Karpas-422 (cell line): Measurements from ENCODE around the gene COX6B1. TPM values are rescaled to one million over a fixed set of nuclear protein-coding genes. Genes with fewer than 3 reads are reported as not detected.
"Not testable (repeated sequence)": the region's sequence is repeated elsewhere in the genome, so short reads cannot be mapped to it uniquely, and the experiment has no call there.

Experiments used
- DNase-seq: peaks from one replicate; pipeline ENCODE4 v3.0.0-alpha.2; 2015
- H2AFZ ChIP-seq: fragments of 200-600 bp; sonication (generic); 2 replicates; pipeline ENCODE4 v1.6.1; 2014; ENCODE audit warnings: antibody characterized with exemption, low read length, mixed read lengths
- H3K27ac ChIP-seq: fragments of 200-600 bp; sonication (generic); 2 replicates; pipeline ENCODE4 v1.5.1; 2014; ENCODE audit warnings: mild to moderate bottlenecking, low read length, moderate library complexity
- H3K27me3 ChIP-seq: fragments of 200-600 bp; sonication (generic); 2 replicates; pipeline ENCODE4 v1.6.1; 2014; ENCODE audit warnings: low read length, mixed read lengths
- H3K36me3 ChIP-seq: fragments of 200-600 bp; sonication (generic); 2 replicates; pipeline ENCODE4 v1.6.1; 2014; ENCODE audit warnings: low read length, mixed read lengths; ENCODE audit not compliant: insufficient read depth
- H3K4me1 ChIP-seq: fragments of 200-600 bp; sonication (generic); 2 replicates; pipeline ENCODE4 v1.6.1; 2014; ENCODE audit warnings: mild to moderate bottlenecking, low read length, mixed read lengths
- H3K4me2 ChIP-seq: fragments of 200-600 bp; sonication (generic); 2 replicates; pipeline ENCODE4 v1.6.1; 2014; ENCODE audit warnings: low read length, low read depth, mild to moderate bottlenecking; ENCODE audit not compliant: poor library complexity, severe bottlenecking
- H3K4me3 ChIP-seq: fragments of 200-600 bp; sonication (generic); 2 replicates; pipeline ENCODE4 v1.5.1; 2014; ENCODE audit warnings: mild to moderate bottlenecking, antibody characterized with exemption, low read length, mixed read lengths
- H3K79me2 ChIP-seq: fragments of 200-600 bp; sonication (generic); 2 replicates; pipeline ENCODE4 v1.6.1; 2014; ENCODE audit warnings: mild to moderate bottlenecking, low read length, mixed read lengths
- H3K9ac ChIP-seq: fragments of 200-600 bp; sonication (generic); 2 replicates; pipeline ENCODE4 v1.6.0; 2014; ENCODE audit warnings: low read length
- H3K9me2 ChIP-seq: fragments of 200-600 bp; sonication (generic), shearing (Covaris generic); replicated peaks from 2 replicates; pipeline ENCODE4 v1.6.0; 2014; ENCODE audit warnings: mild to moderate bottlenecking, low read length, moderate library complexity; ENCODE audit not compliant: insufficient read depth
- H3K9me3 ChIP-seq: fragments of 300-700, 200-600 bp; sonication (generic); 2 replicates; pipeline ENCODE4 v1.6.1; 2014; ENCODE audit warnings: low read length, mixed read lengths
- H4K20me1 ChIP-seq: fragments of 200-600 bp; sonication (generic); 2 replicates; pipeline ENCODE4 v1.6.1; 2014; ENCODE audit warnings: mild to moderate bottlenecking, antibody characterized with exemption, low read length, low read depth; ENCODE audit not compliant: insufficient read depth
- total RNA-seq: library from RNA; depleted of rRNA; stranded (reverse); fragments of >200 nt; shearing (Covaris generic); gene quantifications from 2 replicates; pipeline ENCODE4 v1.2.3, GENCODE V29; 2014; ENCODE audit warnings: low replicate concordance

Gene COX6B1
- total RNA-seq, 1 experiment from 2014 or later, result 611 TPM

DNA sequence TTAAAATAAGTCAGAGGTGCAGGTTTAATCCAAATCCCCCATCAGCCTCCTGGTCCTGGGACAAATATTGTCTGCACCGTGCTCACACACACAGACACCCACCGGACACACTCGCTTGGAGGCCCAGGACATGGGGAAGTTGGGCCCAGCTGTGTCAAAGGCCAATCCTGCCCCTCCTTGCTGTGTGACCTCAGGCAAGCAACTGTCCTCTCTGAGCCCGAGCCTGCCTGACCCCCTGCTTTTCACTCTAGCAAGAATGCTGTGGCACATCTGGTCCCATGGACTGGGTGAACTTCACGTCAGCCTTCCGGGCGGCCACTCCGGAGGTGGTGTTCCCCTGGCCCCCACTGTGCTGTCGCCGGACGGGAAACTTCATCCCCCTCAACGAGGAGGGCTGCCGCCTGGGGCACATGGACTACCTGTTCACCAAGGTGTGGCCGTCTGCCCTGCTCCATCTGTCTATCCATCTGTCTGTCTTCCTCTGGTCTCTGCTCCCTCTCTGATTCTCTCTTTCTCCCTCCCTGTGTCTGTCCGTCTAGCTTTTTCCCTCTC is 27.5 kb downstream of the COX6B1 start:
- H4K20me1 ChIP-seq, result no peaks in the 10 kb centered on the region
- no peak overlapping the region for H3K9ac ChIP-seq
- H3K4me3 ChIP-seq, result no peak overlapping the region
- H2AFZ ChIP-seq, result no peak overlapping the region
- H3K27ac ChIP-seq, result no peak overlapping the region
- H3K79me2 ChIP-seq, result no peaks in the 10 kb centered on the region
- no peaks in the 10 kb centered on the region for H3K27me3 ChIP-seq
- H3K9me3 ChIP-seq, result no peaks in the 10 kb centered on the region
- peak; percentile 5 for DNase-seq
- H3K9me2 ChIP-seq, result no peaks in the 10 kb centered on the region
- H3K4me1 ChIP-seq, result no peaks in the 10 kb centered on the region; the same call in 1 of the 2 replicates
- no peaks in the 10 kb centered on the region for H3K36me3 ChIP-seq
- H3K4me2 ChIP-seq, result no peak overlapping the region

DNA sequence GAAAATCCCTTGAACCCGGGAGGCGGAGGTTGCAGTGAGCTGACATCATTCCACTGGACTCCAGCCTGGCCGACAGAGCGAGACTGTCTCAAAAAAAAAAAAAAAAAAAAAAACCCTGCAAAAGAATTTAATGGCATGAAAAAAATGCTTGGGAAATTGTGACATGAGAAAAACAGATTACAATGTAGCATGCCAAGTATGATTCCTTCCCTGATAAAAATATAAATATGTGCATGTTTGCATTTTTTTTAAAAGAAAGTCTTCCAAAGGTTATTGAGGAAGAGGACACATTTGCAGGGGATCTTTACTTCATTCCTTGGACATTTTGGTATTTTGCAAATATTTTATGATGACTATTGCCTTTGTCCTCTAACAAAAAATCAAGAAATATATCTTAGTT is 41.7 kb downstream of the COX6B1 start:
- H4K20me1 ChIP-seq, result no peaks in the 10 kb centered on the region
- H3K9ac ChIP-seq, result no peak overlapping the region
- no peak overlapping the region for H3K4me3 ChIP-seq
- no peaks in the 10 kb centered on the region for H3K9me2 ChIP-seq
- DNase-seq, result no peak
- H3K4me2 ChIP-seq, result no peak overlapping the region
- no peaks in the 10 kb centered on the region for H3K36me3 ChIP-seq
- H3K27me3 ChIP-seq, result no peaks in the 10 kb centered on the region
- H2AFZ ChIP-seq, result no peak overlapping the region
- H3K9me3 ChIP-seq, result no peaks in the 10 kb centered on the region
- no peak overlapping the region for H3K27ac ChIP-seq
- H3K79me2 ChIP-seq, result no peaks in the 10 kb centered on the region
- H3K4me1 ChIP-seq, result no peaks in the 10 kb centered on the region

DNA sequence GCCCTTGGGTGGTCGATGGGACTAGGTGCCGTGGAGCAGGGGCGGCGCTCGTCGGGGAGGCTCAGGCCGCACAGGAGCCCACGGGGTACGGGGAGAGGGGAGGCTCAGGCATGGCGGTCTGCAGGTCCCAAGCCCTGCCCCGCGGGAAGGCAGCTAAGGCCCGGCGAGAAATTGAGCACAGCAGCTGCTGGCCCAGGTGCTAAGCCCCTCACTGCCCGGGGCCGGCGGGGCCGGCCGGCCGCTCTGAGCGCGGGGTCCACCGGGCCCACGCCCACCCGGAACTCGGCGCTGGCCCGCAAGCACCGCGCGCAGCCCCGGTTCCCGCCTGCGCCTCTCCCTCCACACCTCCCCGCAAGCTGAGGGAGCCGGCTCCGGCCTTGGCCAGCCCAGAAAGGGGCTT is 43.0 kb downstream of the COX6B1 start:
- H3K36me3 ChIP-seq, H3K9me2 ChIP-seq, H2AFZ ChIP-seq, H3K4me1 ChIP-seq, H3K27me3 ChIP-seq, H3K4me3 ChIP-seq, H3K9ac ChIP-seq, H3K79me2 ChIP-seq, DNase-seq, H4K20me1 ChIP-seq, H3K4me2 ChIP-seq, H3K9me3 ChIP-seq, H3K27ac ChIP-seq: not testable (repeated sequence)

DNA sequence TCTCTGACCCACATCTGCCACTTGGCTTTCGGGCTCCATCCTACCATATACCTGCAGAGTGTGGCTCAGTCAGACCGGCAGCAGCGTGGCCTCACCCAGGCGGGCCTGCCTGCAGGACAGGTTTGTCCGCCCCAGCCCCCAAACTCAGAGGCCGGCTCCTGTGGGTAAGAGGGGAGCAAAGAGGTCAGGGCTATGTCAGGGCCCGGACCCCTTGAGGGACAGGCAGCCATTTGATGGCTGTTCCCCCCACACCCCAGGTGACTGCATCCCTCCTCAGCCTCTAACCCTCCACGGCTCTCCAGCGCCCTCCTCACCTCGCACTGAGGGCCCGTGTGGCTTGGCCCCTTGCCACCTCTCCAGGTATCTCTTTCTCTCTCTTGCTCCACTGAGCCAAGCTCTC is 43.9 kb downstream of the COX6B1 start:
- H3K4me3 ChIP-seq, result no peak overlapping the region
- no peaks in the 10 kb centered on the region for H3K9me3 ChIP-seq
- no peaks in the 10 kb centered on the region for H4K20me1 ChIP-seq
- no peak overlapping the region for H3K9ac ChIP-seq
- no peak overlapping the region for H3K27ac ChIP-seq
- no peaks in the 10 kb centered on the region for H3K36me3 ChIP-seq
- H3K4me1 ChIP-seq, result no peaks in the 10 kb centered on the region
- no peaks in the 10 kb centered on the region for H3K79me2 ChIP-seq
- no peaks in the 10 kb centered on the region for H3K27me3 ChIP-seq
- H3K9me2 ChIP-seq, result no peaks in the 10 kb centered on the region
- no peak for DNase-seq
- H3K4me2 ChIP-seq, result no peak overlapping the region
- no peak overlapping the region for H2AFZ ChIP-seq

DNA sequence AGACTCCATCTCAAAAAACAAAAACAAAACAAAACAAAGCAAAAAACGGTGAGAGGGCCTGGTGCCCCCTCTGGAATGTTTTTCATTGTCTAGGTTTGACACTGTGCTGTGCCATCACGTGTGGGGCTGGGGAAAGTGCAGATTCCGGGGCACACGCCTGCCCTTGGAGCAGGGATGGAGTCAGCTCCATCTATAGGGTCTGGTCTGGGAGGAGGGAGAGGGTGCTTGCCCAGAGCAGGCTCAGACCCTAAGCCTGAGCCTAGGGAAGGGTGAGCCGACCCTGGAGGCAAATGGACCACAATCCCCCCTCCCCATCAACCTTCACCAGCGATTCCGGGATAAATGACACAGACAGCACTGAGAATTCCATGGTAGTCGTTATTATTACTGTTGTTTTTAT is 45.3 kb downstream of the COX6B1 start:
- no peak overlapping the region for H3K4me3 ChIP-seq
- H3K36me3 ChIP-seq, result no peaks in the 10 kb centered on the region
- no peak overlapping the region for H2AFZ ChIP-seq
- no peak overlapping the region for H3K4me2 ChIP-seq
- no peaks in the 10 kb centered on the region for H3K9me2 ChIP-seq
- DNase-seq, result no peak
- H3K27me3 ChIP-seq, result no peaks in the 10 kb centered on the region
- no peaks in the 10 kb centered on the region for H4K20me1 ChIP-seq
- no peak overlapping the region for H3K27ac ChIP-seq
- H3K4me1 ChIP-seq, result no peaks in the 10 kb centered on the region
- no peaks in the 10 kb centered on the region for H3K79me2 ChIP-seq
- no peaks in the 10 kb centered on the region for H3K9me3 ChIP-seq
- no peak overlapping the region for H3K9ac ChIP-seq

DNA sequence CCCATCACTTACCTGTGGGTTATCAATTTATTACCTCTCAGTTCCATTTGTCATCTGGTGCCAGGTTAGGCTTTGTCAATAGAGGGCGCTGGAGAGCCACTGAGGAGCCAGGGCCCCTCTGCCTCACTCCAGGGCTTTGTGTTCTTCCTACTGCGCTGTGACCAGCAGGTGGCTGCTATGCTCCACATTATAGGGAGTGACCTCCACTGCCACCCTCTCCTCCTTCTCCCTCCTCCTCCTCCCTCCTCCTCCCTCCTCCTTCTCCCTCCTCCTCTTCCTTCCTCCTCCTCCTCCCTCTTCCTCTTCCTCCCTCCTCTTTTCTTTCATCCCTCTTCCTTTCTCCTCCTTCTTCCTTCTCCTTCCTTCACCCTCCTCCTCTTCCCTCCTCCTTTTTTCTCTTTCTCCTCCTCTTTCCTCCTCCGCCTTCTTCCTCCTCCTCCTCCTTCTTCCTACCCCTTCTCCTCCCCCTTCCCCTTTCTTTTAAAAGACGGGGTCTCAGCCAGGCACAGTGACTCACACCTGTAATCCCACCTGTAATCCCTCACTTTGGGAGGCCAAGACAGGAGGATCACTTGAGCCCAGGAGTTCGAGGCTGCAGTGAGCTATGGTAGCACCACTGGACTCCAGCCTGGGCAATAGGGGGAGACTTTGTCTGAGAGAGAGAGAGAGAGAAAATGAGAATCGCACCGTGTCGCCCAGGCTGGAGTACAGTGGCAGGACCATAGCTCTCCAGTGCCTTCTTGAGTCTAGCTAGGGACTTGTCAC is 45.9 kb downstream of the COX6B1 start:
- Histone ChIP-seq H3K4me1 (no peaks in the 10 kb centered on the region), H3K9me2 (no peaks in the 10 kb centered on the region), H3K79me2 (no peaks in the 10 kb centered on the region), H3K9me3 (no peaks in the 10 kb centered on the region), H4K20me1 (no peaks in the 10 kb centered on the region), H3K4me2 (no peak overlapping the region), H3K36me3 (no peaks in the 10 kb centered on the region), H3K4me3 (no peak overlapping the region), H3K27ac (no peak overlapping the region), H2AFZ (no peak overlapping the region), H3K9ac (no peak overlapping the region), H3K27me3 (no peaks in the 10 kb centered on the region)
- DNase-seq, result peak; percentile 96

DNA sequence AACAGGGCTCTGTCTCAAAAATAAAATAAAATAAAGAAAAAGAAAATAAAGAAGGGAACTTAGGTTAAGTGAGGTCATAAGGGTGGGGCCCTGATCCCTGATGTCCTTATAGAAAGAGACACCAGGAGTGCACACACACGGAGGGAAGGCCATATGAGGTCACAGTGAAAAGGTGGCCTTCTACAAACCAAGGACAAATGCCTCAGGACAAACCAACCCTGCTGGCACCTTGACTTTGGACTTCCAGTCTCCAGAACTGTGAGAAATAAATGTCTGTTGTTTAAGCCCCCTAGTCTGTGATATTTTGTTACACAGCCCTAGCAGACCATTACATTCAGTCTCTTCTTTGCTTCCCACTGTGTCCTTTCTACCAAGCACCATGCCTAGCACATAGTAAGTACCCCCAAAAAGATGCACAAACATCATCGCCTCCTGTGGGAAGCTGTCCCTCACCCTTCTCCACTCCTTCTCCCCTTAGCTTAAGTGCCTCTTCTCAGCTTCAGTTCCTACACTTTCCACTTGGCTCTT is 47.8 kb downstream of the COX6B1 start:
- H3K4me1 ChIP-seq, result no peaks in the 10 kb centered on the region
- no peak overlapping the region for H3K4me2 ChIP-seq
- no peaks in the 10 kb centered on the region for H3K79me2 ChIP-seq
- H3K9me2 ChIP-seq, result no peaks in the 10 kb centered on the region
- no peak for DNase-seq
- H3K9ac ChIP-seq, result no peak overlapping the region
- no peak overlapping the region for H3K4me3 ChIP-seq
- no peaks in the 10 kb centered on the region for H3K27me3 ChIP-seq
- no peak overlapping the region for H2AFZ ChIP-seq
- no peaks in the 10 kb centered on the region for H4K20me1 ChIP-seq
- no peaks in the 10 kb centered on the region for H3K36me3 ChIP-seq
- no peak overlapping the region for H3K27ac ChIP-seq
- no peaks in the 10 kb centered on the region for H3K9me3 ChIP-seq

DNA sequence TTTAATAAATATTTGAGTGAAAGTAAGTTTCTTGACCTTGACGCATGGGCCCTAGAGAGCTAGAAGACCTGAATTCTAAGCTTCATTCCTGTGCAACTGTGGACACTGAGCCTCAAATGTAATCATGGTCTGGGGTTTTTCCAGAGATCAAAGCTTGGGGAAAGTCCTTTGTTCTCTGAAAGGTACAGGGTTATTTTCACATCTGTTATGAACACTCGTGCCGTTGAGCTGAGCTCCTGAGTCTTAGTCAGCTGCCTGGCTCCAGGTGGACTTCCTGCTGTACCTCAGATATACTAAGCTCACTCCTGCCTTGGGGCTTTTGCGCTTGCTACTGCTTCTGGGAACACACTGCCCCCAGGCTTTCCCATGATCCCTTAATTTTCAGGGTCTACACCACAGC is 48.7 kb downstream of the COX6B1 start:
- Histone ChIP-seq H3K4me3 (no peak overlapping the region), H3K27me3 (no peaks in the 10 kb centered on the region), H3K79me2 (no peaks in the 10 kb centered on the region), H3K9ac (no peak overlapping the region), H2AFZ (no peak overlapping the region), H4K20me1 (no peaks in the 10 kb centered on the region), H3K4me1 (peaks cover under 1% of the 10 kb centered on the region), H3K9me3 (no peaks in the 10 kb centered on the region), H3K27ac (no peak overlapping the region), H3K9me2 (no peaks in the 10 kb centered on the region), H3K36me3 (no peaks in the 10 kb centered on the region), H3K4me2 (no peak overlapping the region)
- DNase-seq, result peak; percentile 27
